RWPE2 (cell line): ENCODE results near the gene SLC48A1.

ENCODE experiments used
- ATAC-seq: fragments of 200-7000 bp; cut with Tn5 transposase; 3 replicates; pipeline ENCODE4 v1.9.1; 2021; ENCODE audit warnings: low read depth
- DNase-seq: peaks from one replicate; pipeline ENCODE4 v3.0.0-alpha.2; 2020; ENCODE audit warnings: low spot score
- H3K27ac ChIP-seq: fragments of 450-650 bp; 2 replicates; pipeline ENCODE4 v1.5.1; 2017; ENCODE audit warnings: mild to moderate bottlenecking; ENCODE audit not compliant: poor library complexity, severe bottlenecking
- H3K27me3 ChIP-seq: fragments of 250-450 bp; sonication (Bioruptor Pico); 2 replicates; pipeline ENCODE4 v1.5.1; 2021; ENCODE audit warnings: mild to moderate bottlenecking, moderate library complexity; ENCODE audit not compliant: insufficient read depth, poor library complexity, severe bottlenecking
- H3K36me3 ChIP-seq: fragments of 250-450 bp; sonication (Bioruptor Pico); 2 replicates; pipeline ENCODE4 v1.5.1; 2020; ENCODE audit warnings: low read depth, mild to moderate bottlenecking, moderate library complexity
- H3K4me1 ChIP-seq: fragments of 250-450 bp; sonication (Bioruptor Pico); 2 replicates; pipeline ENCODE4 v1.5.1; 2021; ENCODE audit warnings: mild to moderate bottlenecking, moderate library complexity; ENCODE audit not compliant: insufficient read depth, poor library complexity, severe bottlenecking
- H3K4me3 ChIP-seq: fragments of 250-450 bp; sonication (Bioruptor Pico); 2 replicates; pipeline ENCODE4 v1.5.1; 2021; ENCODE audit warnings: mild to moderate bottlenecking, moderate library complexity; ENCODE audit not compliant: severe bottlenecking
- H3K9me3 ChIP-seq: fragments of 250-450 bp; sonication (Bioruptor Pico); 2 replicates; pipeline ENCODE4 v1.5.1; 2021; ENCODE audit warnings: mild to moderate bottlenecking, moderate library complexity; ENCODE audit not compliant: severe bottlenecking
- CTCF ChIP-seq: fragments of 450-650 bp; IDR thresholded peaks from one replicate; pipeline ENCODE4 v1.5.1; 2017; ENCODE audit warnings: mild to moderate bottlenecking, moderate library complexity; ENCODE audit not compliant: poor library complexity, severe bottlenecking

The SLC48A1 gene

GRCh38 chr12:47785887-47786661 lies 13.0 kb downstream of the SLC48A1 start:
- no peak for DNase-seq
- no peaks in the 10 kb centered on the region for H3K9me3 ChIP-seq
- TF ChIP-seq CTCF: no peak
- no peak for ATAC-seq
- no peak overlapping the region for H3K27ac ChIP-seq
- H3K36me3 ChIP-seq: peaks cover 87% of the 10 kb centered on the region
- H3K4me1 ChIP-seq: peaks cover 20% of the 10 kb centered on the region
- H3K4me3 ChIP-seq: no peak overlapping the region
- no peaks in the 10 kb centered on the region for H3K27me3 ChIP-seq

DNA sequence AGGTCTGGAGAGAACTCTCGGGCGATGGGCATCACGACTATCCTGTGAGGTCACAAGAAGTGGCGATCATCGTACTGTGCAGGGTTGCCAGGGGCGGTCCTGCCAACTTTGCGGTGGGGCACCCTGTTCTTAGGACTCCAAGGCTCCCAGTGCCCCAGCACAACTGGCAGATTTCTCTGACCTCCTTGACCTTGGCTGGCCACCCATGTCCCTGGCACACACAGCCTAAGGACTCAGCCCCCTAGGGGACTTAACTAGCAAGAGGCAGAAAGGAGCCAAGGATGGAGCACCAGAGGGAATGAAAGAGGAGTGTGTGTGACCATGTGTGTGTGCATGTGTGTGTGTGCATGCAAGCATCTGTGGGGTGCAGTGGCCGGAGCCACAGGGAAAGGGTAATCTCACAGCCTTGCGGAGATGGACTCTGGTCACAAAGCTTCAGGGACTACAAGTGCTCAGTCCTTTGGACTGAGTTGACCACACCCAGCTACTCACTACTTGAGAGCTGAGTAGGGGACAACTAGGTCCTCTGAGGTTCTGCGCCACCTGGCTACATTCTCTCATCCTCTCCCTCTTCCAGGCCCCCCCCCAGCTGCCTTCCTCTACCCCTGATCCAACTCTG lies 13.7 kb downstream of the SLC48A1 start:
- Histone ChIP-seq H3K9me3 (no peaks in the 10 kb centered on the region), H3K4me3 (no peak overlapping the region), H3K36me3 (peaks cover 83% of the 10 kb centered on the region), H3K27me3 (no peaks in the 10 kb centered on the region), H3K4me1 (peaks cover 15% of the 10 kb centered on the region), H3K27ac (no peak overlapping the region)
- no peak for DNase-seq
- TF ChIP-seq CTCF: no peak
- ATAC-seq: no peak

DNA sequence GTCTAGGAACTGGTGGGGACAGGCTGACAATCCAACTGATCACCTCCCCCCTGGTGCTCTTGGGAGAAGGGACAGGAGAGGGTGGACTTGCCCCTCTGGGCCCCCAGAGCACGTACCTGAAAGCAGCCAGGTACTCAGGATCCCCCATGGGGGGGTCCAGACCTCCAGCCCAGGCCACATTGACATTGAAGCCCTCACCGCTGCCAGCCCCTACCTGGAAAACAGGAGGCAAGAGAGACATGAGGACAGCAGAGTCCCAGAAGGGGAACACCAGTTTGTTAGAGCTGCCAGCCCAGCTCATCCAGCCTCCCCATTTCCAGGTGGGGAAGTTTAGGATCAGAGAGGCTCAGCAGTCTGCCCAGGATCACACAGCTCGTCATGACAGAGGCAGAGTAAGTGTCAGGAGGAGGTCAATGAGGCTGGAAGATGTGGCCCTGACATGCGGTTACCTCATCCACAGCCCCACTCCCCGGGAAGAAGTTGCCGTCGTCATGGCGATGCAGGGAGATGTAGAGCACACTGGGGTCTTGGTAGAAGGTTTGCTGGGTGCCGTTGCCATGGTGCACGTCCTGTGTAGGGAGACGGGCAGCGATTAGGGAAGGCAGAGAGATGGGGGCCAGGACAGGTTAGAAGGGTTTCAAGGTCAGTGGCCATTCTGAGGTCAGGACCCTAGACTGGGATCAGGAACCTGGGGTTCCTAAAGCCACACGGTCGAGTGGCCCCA lies 14.7 kb downstream of the SLC48A1 start:
- peaks cover 86% of the 10 kb centered on the region for H3K36me3 ChIP-seq
- TF ChIP-seq CTCF: no peak
- ATAC-seq: no peak

DNA sequence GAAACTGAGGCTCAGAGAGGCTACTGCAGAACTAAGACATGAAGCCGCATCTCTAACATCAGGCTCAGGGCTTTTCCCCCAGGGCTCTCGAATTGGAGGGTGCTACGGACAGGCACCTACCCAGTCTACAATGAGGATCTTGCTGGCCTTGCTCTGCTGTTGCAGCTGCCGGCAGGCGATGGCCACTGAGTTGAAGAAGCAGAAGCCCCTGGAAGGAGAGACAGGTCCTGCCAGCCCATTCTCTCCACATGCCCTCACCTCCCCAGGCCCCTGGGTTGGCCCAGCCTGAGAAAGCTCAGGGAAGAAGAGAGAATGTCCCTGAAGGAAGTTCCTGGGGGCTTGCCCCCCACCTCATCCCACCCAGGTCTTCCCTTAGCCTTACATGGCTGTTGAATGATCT lies 16.1 kb downstream of the SLC48A1 start:
- no peak for TF ChIP-seq CTCF

More for the DNA sequence above, 14.7 kb downstream of the SLC48A1 start:
- H3K9me3 ChIP-seq: no peaks in the 10 kb centered on the region
- DNase-seq: no peak
- H3K27ac ChIP-seq: no peak overlapping the region
- peaks cover 5% of the 10 kb centered on the region for H3K4me1 ChIP-seq
- no peak overlapping the region for H3K4me3 ChIP-seq
- H3K27me3 ChIP-seq: no peaks in the 10 kb centered on the region

More for the DNA sequence above, 16.1 kb downstream of the SLC48A1 start:
- no peak for ATAC-seq
- H3K4me1 ChIP-seq: no peaks in the 10 kb centered on the region
- H3K9me3 ChIP-seq: no peaks in the 10 kb centered on the region
- H3K27ac ChIP-seq: no peak overlapping the region
- H3K4me3 ChIP-seq: no peak overlapping the region
- peaks cover 86% of the 10 kb centered on the region for H3K36me3 ChIP-seq
- DNase-seq: no peak
- H3K27me3 ChIP-seq: no peaks in the 10 kb centered on the region
